ENCODE results near the gene TMPRSS3. TPM values are rescaled to one million over a fixed set of nuclear protein-coding genes. Genes with fewer than 3 reads are reported as not detected.

The TMPRSS3 gene
- total RNA-seq, 6 experiments from 2014 or later, result 0.22 to 0.97 (median 0.71) TPM

GRCh38 chr21:42379426-42380215 is 16.2 kb downstream of the TMPRSS3 start:
- H3K36me3 ChIP-seq, result no peaks in the 10 kb centered on the region
- ATAC-seq (no peak), DNase-seq (peak in 1 of 3 donors; percentile 21)
- intact Hi-C loops (cut with DNase I), result no loop called here
- no peak overlapping the region for H3K27ac ChIP-seq
- no peaks in the 10 kb centered on the region for H3K9me3 ChIP-seq
- no peaks in the 10 kb centered on the region for H3K4me1 ChIP-seq
- WGBS (ENCODE audit: insufficient coverage, low coverage, low lambda C conversion rate, missing lambda C conversion rate), result 65% methylated on average over 10 of the region's 17 CpGs
- TF ChIP-seq CTCF (IDR thresholded peaks at IDR 0.05), result no peak
- TF ChIP-seq POLR2A (IDR thresholded peaks at IDR 0.05), result no peak
- H3K27me3 ChIP-seq, result no peaks in the 10 kb centered on the region
- H3K4me3 ChIP-seq, result no peak overlapping the region

- no peaks in the 10 kb centered on the region for H3K4me1 ChIP-seq
- TF ChIP-seq CTCF (IDR thresholded peaks at IDR 0.05) (no peak), POLR2A (IDR thresholded peaks at IDR 0.05) (no peak)
- H3K27ac ChIP-seq, result no peak overlapping the region
- H3K27me3 ChIP-seq, result no peaks in the 10 kb centered on the region
- intact Hi-C loops (cut with DNase I), result no loop called here
- ATAC-seq (no peak), DNase-seq (no peak)
- H3K4me3 ChIP-seq, result no peak overlapping the region
- H3K9me3 ChIP-seq, result no peaks in the 10 kb centered on the region
- WGBS (ENCODE audit: insufficient coverage, low coverage, low lambda C conversion rate, missing lambda C conversion rate), result 56% methylated on average over 8 of the region's 8 CpGs
- H3K36me3 ChIP-seq, result no peaks in the 10 kb centered on the region
Measured at GRCh38 chr21:42378418-42378817, 17.4 kb downstream of the TMPRSS3 start.

- ATAC-seq, result no peak
- intact Hi-C loops (cut with DNase I), result no loop called here
- TF ChIP-seq CTCF (IDR thresholded peaks at IDR 0.05) (no peak), POLR2A (IDR thresholded peaks at IDR 0.05) (no peak)
- no peaks in the 10 kb centered on the region for H3K27me3 ChIP-seq
- H3K4me1 ChIP-seq, result no peaks in the 10 kb centered on the region
- no peaks in the 10 kb centered on the region for H3K9me3 ChIP-seq
- H3K4me3 ChIP-seq, result no peak overlapping the region
- H3K36me3 ChIP-seq, result no peaks in the 10 kb centered on the region
- no peak for DNase-seq
- no peak overlapping the region for H3K27ac ChIP-seq
- WGBS (ENCODE audit: insufficient coverage, low coverage, low lambda C conversion rate, missing lambda C conversion rate), result 50% methylated on average over 1 of the region's 5 CpGs
Measured at GRCh38 chr21:42377951-42378340, 17.9 kb downstream of the TMPRSS3 start.

- no peak for ATAC-seq
- intact Hi-C loops (cut with DNase I), result no loop called here
- TF ChIP-seq CTCF (IDR thresholded peaks at IDR 0.05) (no peak), POLR2A (IDR thresholded peaks at IDR 0.05) (no peak)
- Histone ChIP-seq H3K4me1 (no peaks in the 10 kb centered on the region), H3K27ac (no peak overlapping the region), H3K9me3 (no peaks in the 10 kb centered on the region), H3K4me3 (no peak overlapping the region), H3K36me3 (no peaks in the 10 kb centered on the region), H3K27me3 (no peaks in the 10 kb centered on the region)
- DNase-seq, result no peak
- WGBS (ENCODE audit: insufficient coverage, low coverage, low lambda C conversion rate, missing lambda C conversion rate), result 76% methylated on average over 17 of the region's 24 CpGs
Measured at GRCh38 chr21:42377211-42377950, 18.5 kb downstream of the TMPRSS3 start.
